ENCODE measurements around the gene EIPR1. TPM values are rescaled to one million over a fixed set of nuclear protein-coding genes. Genes with fewer than 3 reads are reported as not detected.

The EIPR1 gene
- total RNA-seq (2014; rRNA removed; shearing (Covaris generic)) = 80.3 and 80.8 TPM in 2 replicates

DNA sequence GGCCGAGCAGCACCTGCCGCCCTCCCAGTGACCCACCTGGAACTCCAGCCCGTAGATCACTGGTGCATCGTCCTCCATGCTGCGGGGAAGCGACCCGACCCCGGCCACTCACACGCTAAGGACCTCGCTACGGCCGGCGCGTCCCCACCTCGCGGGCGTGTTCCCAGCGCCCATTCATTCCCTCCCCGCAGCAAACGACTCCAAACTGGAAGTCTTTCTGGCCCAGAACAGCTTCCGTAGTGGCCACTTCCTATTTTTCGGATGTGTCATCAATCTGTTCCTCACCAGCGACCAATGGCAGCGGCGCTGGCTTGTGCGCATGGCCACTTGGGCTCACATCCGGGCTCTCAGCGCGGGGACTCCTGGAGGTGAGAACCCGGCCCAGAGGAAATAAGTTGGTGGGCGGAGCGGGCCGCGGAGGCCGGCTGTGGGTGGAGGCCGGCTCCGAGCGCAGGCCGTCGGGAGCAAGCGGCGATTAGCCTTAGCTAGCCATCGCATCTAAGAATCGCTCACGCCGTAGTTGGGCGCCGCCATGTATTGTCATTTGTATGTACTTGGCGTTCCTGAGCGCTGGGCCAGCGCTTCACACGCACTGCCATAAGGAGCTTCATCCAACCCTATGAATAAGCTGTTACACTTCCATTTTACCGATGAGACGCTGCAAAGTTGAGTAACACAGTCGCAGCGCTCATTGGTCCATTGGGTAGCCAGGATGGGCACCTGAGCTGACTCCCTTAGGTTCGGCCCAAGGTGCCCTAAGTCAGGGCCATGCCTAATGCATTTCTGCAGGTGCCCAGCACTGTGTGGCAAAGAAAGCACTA, at the start of gene EIPR1:
Gene EIPR1 (minus strand): TSS at position 207 of the 821 bp plus-strand sequence. CDS start 129 bp downstream, at position 78.
- peak; percentile 99 for DNase-seq (ENCODE audit: low read depth)

DNA sequence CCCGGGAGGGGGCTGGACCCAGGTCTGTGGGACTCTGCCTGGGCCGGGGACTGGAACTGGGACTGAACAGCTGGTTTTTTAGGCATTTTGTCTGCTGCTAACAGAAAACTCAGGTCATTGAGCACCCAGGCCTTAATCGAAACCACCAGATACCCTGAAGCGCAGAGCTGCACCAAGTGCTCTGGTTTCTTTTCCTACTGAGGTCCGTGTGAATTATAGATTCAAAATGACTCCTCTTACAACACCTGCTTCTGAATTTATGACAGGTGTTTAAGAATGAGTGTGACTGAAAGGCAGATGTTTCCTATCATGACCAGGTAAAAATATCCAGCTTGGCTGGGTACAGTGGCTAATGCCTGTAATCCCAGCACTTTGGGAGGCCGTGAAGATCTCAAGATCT, 49.7 kb upstream of the EIPR1 start:
- DNase-seq (ENCODE audit: low read depth) = no peak

DNA sequence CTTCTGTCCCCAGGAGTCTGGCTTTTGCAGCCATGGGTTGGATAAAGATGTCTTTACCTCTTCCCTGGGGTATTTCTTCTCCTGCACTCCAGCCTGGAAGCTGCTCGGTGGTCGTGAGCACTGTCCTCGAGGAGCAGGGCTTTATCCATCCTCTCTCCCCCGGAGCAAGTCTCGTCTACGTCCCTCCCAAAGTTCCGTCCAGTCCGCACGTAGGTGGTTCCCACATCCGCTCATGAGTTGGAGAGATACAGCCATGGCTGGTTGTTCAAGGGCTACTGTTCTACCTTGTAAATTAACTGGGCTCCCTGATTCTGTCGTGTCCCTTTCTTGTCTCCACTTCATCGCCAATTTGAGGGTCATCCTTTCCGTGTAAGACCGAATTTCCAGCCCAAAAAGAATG, 49.0 kb upstream of the EIPR1 start:
- no peak for DNase-seq (ENCODE audit: low read depth)

DNA sequence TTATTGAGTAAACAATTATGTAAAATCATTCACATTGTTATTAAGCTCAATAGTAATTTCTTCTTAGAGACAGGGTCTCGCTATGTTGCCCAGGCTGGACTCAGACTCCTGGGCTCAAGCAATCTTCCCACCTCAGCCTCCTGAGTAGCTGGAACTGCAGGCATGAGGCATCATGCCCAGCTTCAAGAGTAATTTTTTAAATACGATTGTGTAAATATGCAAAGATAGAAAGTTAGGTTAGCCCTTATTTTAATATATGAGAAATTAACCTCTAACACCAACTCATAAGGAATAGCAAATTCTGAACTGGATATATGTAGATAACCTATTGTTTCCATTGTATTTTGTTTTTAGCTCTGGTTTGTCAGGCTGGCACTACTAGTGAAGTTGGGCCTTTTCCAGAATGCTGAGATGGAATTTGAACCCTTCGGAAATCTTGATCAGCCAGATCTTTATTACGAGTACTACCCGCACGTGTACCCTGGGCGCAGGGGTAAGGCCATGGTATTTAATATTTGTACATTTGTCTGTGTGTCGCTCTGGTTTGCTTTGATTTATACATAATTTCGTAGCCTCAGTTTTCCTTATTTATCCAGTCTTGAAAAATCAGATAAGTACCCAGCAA, 46.7 kb upstream of the EIPR1 start:
- no peak for DNase-seq (ENCODE audit: low read depth)

DNA sequence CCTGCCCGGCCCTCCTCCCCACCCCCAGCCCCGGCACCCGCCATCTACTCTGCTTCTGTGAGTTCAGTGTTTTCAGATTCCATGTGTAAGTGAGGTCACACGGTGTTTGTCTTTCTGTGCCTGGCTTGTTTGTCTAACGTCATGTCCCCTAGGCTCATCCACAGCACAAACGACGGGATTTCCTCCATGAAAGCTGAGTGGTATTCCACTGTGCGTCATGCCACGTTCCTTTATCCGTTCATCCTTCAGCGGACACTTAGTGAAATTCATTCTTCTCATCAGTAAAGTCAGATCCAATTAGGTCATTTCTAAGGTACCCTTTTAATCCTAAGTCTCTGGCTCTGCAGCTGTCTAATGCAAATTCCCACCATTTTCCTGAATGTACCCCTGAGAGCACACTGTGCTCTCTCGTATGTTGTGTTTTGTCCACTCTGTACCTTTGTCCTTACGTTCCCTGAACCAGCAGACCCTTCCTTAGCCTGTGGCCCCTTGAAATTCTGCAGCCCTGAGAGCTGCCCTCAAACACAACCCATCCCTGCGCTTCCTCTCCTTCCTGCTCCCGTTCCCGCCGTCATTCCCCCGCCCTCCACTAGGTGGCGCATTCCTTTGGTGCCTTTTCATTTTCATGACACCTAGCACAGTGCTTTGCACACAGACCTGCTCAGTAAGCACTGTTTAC, 46.0 kb upstream of the EIPR1 start:
- DNase-seq (ENCODE audit: low read depth) = peak; percentile 66

DNA sequence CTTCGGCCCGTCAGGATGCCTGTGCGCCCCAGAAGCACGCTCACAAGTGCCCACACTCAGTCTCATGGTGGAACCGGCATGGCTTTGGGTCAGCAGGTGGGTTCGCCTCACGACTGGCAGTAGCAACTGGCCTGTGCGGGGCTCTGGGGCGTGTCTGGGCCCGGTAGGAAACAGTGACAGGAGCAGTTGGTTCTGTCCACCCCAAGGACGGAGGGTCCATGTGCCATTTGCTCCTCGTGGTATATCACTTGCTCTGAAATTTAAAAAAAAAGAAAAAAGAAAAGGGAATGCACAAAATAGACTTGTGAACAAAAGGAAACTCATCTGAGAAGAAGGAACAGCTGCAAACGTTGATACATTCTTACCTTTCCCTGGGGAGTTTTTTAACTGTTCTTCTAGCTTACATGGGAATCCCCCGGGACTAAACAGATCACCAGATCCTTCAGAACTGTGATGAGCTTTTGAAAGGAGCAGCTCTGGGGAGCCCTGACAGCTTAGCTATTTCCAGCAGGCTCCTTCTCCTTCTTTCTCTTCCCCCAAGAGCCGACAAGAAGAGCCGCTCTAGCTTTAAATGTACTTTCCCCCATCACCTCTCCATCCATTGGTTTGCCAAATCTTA, 44.7 kb upstream of the EIPR1 start:
- DNase-seq (ENCODE audit: low read depth) = no peak

DNA sequence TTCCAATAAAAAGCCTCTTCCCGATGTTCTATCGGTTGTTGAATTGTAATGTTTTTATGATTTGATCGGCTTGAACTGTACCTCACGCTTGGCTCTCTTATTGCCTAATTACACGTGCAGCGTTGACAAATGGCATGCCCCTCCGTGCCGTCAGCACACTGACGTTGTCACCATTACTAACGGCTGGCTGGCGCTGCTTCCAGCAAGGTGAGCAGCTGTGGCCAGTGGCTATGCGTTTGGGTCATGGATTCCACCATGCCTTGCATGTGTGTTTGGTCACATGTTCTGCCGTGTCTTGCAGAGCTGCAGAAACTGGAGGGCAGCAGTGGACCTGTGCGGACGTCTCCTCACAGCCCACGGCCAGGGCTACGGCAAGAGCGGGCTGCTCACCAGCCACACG, 44.0 kb upstream of the EIPR1 start:
- DNase-seq (ENCODE audit: low read depth) = no peak

DNA sequence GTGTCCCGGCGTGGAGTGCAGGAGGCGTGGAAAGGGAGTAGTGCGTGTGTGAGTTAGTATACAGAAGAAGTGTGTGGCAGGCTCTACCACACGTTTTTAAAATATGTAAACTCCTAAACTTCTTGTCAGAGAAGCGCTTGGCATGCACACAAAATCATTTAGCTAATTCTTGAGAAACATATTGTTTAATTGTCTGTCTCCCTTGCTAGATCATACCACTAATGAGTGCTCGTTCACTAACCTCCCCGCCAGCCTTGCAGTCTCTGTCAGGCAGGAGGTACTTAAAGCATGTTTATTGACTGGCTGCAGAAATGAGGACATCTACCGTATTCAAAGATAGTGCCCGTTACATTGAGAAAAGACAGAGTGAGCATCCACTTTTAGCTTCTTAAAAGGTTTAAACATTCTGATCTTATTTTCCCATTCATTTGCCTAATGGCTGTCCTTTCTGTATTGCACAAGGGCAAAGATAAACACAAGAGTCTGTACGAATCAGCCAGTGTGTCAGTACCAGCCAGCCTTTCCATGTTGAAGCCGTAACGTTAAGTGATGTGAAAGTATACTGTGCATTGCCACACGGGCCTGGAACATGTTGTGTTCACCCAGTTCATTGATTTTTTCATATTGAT, 43.3 kb upstream of the EIPR1 start:
- DNase-seq (ENCODE audit: low read depth) = no peak

DNA sequence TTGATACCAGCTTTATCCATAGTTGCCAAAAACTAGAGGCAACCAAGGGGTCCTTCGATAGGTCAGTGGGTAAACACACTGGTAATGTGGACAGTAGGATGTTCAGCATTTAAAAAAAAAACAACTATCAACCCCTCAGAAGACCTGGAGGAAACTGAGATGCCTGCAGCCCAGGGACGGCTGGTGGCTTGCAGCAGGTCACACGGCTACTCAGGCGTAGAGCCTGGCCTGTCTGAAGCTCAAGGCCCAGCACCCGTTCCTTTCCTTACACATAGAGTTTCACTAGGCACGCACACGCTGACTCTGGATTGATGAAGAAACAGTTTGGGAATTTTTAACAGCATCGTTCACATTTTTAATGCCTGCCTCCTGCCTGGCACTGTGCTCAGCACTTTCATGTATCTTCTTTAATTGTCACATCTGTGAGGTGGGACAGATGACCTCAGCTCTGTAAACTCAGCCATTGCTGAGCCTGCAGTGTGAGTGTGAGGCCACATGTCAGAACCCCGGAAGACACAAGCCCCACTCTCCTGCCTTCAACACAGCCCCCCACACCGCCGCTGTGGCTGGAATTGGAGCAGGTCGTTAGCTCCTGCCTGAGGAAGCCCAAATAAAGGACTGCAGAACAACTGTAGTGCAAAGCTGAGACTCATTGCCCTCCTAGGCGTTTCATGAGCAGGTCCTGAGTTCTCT, 42.6 kb upstream of the EIPR1 start:
- DNase-seq (ENCODE audit: low read depth) = no peak

DNA sequence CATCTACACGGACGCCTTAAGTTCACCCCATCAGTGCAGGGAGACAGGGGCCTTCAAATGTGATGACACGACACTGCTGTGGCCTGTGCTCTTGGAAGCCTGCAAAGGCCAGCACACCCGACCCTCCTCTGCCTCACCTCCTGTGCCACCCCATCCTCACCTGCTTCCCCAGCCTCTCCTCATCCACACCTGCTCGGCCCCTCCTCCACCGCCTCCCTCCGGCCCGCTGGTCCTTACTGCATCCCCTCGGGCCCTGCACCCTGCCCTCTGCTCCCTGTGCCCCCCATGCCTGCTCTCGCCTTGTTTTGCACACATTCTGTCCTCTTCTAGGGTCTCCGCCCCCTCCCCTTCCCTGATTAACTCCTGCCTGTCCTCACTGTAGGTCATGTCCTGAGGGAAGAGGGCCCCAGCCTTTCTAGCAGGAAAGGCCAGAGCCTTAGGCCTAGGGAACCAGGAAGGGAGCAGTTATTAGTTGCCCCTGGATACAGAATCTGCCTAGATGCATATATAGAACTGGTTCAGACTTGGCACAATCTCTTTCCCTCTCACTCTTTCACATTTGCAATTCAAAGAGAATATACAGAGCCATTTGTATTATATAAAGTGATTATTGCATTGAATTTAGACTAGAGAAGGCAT, 41.3 kb upstream of the EIPR1 start:
- DNase-seq (ENCODE audit: low read depth) = no peak

DNA sequence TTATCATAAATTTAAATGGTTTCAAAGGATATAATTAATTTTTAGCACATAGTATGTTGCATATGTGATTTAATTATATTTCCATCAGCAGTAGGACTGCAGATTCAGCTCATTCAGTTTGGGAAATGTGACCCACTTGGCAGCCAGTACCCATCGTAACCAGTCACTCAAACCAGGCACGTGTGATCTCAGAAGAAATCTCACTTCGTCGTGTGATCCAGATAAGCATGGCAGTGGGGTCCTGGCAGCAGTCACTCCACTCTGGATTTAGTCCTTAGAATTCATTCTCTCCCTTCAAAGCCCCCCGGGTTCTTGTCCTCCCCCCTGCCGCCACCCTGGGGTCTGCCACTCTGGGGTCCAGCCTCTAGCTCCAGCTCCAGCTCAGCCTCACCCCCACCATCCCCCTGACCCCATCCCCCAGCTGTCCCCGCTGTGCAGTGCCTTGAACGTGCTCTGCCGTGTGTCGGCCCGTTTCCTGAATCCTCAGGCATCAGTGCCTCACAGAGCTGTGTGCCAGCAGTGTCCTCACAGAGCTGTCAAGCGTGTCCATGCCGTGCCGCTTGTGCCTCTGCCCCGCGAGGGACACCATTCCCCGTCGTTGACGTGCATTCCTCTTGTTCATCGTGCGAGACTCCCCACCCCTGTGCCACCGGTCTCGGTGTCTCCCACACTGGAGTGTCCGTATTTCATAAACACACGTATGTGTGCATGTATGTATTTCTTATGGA, 36.7 kb upstream of the EIPR1 start:
- no peak for DNase-seq (ENCODE audit: low read depth)

DNA sequence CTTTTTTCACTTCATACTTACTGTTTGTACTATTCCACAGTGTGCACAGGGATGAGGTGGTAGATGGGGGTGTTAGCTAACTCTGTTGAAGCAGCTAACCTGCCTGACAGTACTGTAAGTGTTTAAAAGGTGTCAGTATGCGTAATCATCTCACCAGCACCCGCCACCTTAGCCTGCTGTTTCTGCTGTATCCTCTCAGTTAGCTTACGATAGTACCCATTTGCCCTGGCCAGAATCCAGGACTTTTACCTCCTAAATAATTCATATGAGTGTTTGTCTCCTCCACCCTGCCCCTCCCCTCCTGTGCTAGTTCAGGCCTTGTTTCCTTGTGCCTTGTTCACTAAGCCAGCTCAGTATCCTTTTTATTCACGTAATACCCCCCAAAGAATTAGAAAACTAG, 36.1 kb upstream of the EIPR1 start:
- no peak for DNase-seq (ENCODE audit: low read depth)

DNA sequence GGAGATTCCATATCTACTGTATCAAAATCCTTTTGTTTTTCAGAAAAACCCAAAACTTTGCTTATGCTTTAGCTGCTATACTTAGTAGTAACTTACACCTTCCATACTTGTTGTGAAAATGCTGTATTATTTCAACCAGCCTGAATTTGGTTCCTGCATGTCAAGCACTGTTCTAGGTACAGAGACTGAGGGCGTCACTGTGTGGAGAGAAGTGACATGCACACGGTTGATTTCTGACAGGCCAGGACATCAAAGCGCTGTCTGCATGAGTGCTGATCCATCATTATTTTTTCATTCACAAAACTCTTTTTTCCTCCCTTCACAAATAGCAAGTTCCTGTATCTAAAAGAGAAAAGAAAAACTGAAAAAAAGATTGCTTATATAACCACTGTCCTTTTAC, 33.5 kb upstream of the EIPR1 start:
- DNase-seq (ENCODE audit: low read depth) = no peak

DNA sequence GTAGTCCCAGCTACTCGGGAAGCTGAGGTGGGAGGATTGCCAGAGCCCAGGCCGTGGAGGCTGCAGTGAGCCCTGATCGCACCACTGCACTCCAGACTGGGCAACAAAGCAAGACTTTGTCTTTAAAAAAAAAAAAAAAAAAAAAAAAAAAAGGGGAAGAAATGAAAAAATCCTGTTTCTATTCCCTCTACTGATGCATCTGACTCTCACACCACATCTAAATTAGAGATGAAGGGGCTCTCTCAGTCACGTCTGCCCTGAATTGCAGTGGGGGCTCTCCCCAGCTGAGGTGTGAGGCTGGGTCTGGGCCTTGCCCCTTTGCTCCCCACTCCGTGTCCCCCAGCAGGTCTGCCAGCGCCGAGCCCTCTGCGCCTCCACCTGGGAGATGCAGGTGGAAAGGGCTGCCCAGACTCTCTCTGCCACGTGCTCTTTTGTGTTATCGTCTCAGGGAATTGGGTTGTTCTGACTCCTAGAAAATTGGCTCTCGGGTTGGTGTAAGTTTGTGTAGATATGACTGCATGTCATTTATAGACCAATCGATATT, 32.1 kb upstream of the EIPR1 start:
- DNase-seq (ENCODE audit: low read depth) = no peak

DNA sequence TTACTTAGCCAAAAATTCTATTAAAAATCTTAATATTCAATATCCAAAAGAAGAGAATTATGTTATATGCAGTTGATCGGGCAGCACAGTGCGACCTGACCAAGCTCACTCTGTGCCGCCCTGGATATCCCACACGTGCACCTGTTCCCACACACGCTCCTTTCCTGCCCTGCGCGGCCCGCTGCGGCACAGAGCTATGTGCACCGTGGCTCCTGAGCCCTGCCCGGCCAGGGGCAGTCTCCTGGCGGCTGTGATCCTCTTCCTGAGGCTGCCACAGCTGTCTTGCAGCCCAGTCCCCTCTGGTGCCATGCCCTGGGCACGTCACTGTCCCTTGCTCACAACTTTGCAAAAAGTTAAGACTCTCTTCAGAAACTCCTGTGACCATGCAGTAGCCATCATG, 31.2 kb upstream of the EIPR1 start:
- no peak for DNase-seq (ENCODE audit: low read depth)

DNA sequence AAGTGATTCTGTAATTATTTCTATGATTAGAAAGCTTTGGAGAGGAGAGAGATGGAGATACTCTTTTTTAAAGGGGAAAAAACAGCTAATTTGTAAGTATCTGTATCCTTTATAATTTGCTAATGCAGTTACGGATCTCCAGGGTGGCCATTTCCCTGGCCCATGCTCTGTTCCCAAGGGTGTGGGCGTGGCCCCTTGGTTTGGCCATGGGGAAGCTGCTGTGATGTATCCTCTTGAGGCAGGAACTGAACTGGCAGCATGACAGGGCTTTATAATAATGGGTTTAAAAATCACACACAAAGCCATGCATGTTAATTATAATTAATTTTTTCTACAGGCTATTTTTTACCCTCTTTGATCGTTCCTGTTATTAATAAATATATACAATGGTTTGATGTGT, 28.9 kb upstream of the EIPR1 start:
- no peak for DNase-seq (ENCODE audit: low read depth)

DNA sequence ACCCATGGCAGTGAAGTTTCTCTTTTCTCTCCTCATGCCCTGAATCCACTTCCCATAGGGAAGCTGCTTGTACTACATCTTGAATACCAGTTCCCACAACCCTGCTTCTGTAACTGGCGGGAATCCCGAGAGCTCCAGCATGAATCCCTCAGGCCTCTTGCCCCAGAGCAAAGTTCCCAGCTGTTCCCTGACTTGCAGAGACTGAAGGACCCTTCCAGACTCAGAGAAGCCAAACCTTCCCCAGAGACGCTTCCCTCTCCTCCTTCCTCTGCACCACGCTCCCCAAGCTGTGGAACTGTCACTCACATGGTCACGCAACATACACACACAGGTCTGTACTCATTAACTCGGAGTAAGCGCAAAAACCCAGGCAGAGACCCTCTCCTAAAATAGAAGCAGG, 28.3 kb upstream of the EIPR1 start:
- DNase-seq (ENCODE audit: low read depth) = no peak

DNA sequence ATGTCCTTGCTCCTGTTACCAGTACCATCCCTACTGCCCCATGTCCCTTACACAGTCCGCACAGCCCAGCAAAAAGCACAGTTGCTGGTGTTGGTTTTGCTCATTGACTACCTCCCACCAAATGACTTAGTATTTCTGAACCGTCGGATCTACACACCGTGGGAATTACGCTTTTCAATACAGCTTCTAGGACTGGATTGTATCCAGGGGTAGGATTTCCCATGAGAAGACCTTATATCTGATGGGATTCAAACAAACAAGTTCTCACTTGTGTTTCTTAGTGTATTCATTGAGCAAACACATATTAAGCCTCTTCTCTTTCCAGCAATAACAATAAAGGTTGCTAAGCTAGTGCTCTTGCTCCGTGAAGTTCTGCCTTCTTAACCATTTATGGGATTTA, 27.7 kb upstream of the EIPR1 start:
- DNase-seq (ENCODE audit: low read depth) = no peak

DNA sequence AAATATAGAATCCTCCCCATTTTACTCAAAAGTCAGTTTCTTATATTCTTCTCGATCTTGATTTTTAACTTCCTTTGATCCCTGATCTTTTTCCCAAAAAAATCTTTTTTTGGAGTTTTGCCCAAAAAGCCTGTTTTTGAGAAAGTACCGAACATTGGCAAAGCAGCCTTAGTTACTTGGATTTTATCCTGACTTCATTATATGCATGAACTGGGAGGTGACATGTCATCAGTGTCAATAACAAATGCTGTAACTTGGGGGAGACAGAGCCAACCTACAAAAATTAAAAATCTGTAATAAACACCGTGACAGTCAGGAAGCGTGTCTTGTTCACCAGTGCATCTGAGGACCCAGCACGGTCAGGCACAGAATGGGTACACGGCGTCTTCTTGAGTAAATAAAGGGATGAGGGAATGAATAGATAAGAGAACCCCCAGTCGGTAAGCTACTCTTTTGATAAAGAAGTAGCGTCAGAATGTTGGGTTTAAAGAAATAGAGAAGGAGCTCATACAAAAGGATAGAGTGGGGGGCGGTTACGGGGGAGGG, 26.8 kb upstream of the EIPR1 start:
- no peak for DNase-seq (ENCODE audit: low read depth)
